HuH-7.5 (cell line): ENCODE measurements around the gene DOLK.
A peak's percentile ranks its signal among the peaks of the same experiment; 100 is the strongest.
"Not testable (repeated sequence)": the region's sequence is repeated elsewhere in the genome, so short reads cannot be mapped to it uniquely, and the experiment has no call there.

Experiments used
- DNase-seq: peaks from one replicate; pipeline ENCODE4 v3.0.0; 2011; ENCODE audit warnings: low spot score

The DOLK gene

DNA sequence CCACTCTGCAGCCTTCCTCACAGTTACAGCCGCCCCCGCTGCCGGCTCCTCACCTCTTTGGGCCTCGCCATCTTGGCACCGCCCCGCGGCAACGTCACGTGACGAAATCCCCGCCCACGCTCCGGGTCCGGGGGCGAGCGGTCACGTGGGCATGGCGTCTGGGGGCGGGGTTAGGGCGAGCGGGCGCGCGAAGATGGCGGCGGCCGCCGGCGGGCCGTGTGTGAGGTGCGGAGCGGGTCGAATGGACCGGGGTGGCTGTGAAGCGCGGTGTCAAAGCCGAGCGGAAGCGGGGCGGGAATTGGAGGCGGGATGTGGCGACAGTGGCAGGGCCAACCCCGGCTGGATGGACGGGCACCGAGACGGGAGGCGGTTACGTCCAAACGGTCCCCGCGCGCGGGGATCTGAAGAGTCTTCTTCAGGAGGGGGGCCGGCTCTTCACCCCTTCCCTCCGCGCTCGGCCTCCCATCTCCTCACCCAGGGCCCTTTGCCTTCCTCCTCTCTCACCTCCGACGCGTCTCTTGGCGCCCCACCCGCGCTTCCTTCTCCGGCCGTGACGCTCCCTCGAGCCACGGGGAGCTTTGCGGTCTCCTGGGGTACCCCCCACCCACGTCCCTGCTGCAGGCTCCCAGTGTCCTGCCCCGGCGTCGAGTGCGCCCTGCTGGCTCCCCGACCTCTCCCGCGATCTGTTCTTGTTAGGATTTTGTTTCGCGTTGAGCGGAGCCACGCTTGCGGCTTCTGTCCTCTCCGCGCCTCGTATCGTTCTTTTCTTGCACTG, at the start of gene DOLK, which contains the start of gene NUP188:
Gene DOLK, minus strand, starts transcription at position 77 of the 775 bp plus-strand sequence. CDS start 300 bp downstream, outside the sequence.
Gene NUP188, plus strand, starts transcription at position 173 of the 775 bp plus-strand sequence. Its CDS starts 21 bp downstream, at position 194.
- DNase-seq: peak; percentile 96

DNA sequence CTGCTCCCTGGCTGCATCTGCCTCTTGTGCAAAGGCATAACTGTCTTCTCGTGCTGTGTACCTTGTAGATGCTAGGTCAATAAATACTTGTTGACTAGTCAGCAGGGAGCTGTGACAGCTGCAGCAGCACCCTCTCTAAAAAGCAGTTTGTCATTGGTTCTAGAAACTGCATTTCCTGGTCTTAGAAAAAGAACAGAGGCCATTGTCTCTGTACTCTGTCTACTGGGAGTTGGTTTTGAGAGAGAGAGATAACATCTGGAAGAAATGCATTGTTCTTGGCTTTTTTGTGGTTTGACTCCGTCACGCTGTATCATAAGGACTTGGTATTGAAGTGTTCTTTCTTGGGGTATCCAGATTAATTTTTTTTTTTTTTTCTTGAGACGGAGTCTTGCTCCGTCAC, 48.4 kb upstream of the DOLK start:
- no peak for DNase-seq

DNA sequence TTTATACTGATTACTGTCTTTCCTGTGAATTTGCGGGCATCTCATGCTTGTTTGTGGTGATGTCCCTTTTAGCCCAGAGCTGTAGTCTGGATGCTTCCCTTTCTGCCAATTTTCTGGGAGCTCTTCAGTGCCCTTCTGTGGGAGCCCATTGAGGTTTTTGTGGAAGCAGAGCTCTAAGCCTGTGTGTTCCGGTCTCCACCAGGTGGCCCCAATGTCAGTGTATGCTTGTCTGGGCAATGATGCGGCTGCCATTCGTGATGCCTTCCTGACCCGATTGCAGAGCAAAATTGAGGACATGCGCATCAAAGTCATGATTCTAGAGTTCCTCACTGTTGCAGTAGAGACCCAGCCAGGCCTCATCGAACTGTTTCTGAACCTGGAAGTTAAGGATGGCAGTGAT, 45.6 kb upstream of the DOLK start:
- DNase-seq: no peak

DNA sequence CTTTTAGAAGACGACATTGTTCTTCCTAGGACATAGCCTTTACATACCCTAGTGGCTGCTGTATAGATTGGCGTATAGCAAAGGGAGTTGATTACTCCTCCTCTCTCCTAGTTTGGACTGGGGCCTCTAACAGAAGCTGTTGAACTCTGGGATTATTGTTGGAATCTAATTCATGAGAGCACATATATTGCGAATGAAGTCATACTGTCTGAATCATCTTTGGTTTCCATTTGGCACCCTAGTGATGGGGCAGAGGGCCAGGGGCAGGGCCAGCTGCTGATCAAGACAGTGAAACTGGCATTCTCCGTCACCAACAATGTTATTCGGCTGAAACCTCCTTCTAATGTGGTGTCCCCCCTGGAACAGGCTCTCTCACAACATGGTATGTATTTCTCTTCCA, 40.4 kb upstream of the DOLK start:
- DNase-seq: no peak

DNA sequence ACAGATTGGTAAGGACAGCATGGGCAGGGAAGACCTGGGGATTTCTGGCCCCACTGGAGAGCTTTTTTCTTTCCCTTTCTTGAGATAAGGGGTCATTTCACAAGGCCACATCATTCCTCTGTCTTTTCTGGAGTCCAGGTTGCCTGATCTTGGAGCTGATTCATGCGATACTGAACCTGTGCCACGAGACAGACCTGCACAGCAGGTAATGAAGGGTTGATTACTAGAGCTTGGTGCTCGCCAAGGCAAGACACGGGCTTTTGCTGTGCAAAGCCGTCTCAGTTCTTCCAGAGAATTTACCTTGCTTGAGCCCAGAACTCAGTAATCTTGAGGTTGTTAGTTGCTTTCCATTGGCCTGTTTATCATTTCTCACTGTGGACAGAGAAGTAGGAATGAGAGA, 39.3 kb upstream of the DOLK start:
- DNase-seq: no peak

DNA sequence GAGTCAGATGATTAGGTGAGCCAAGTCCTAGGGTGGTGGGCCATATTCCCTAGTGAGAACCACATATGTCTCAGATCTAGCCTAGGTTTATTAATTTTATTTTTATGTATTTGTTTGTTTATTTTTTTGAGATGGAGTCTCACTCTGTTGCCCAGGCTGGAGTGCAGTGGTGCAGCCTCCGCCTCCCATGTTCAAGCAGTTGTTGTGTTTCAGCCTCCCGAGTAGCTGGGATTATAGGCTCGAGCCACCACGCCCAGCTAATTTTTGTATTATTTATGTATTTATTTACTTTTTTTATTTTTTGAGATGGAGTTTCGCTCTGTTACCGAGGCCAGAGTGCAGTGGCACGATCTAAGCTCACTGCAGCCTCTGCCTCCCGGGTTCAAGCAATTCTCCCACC, 36.1 kb upstream of the DOLK start:
- no peak for DNase-seq

DNA sequence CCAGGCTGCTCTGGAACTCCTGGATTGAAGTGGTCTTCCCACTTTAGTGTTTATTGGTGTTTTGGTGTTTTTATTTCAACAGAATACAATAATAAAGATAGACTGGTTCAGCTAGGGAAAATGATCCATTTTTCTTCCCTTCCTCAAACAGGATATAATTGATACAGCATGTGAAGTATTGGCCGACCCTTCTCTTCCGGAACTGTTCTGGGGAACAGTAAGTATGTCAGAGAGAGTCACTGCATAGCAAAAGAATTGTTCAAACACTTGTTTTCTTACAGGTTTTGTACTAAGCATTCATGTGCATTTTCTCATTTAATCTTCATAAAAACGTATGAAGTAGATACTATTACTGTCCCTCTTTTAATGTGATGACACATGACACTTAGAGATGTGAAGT, 31.7 kb upstream of the DOLK start:
- no peak for DNase-seq

DNA sequence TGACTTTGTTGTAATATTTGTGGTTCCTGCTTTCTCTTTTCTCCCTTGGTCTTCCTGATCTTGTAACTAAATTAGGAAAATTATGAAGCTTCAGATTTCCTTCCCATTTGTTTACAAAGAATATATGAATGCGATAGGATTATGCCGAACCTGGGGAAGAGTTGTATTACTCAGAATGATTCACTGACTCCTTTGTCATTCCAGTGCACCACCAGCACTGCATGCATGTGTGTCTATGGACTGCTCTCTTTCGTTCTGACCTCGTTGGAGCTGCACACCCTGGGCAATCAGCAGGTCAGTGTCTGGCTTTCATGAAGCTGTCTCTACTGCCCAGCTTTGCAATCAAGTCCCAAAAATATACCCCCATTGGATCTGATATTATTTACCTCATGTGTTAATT, 25.6 kb upstream of the DOLK start:
- DNase-seq: no peak

DNA sequence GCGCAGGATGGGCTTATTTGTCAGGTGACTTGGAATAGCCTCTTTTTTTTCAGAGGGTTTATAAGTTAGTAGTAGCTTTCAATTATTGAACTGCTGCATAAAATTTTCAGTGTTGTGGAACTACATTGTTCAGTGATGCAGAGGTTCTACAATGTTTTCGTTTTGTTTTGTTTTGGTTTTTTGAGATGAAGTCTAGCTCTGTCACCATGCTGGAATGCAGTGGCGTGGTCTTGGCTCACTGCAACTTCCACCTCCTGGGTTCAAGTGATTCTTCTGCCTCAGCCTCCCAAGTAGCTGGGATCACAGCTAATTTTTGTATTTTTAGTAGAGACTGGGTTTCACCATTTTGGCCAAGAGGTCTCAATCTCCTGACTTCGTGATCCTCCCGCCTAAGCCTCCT, 22.1 kb upstream of the DOLK start:
- no peak for DNase-seq

DNA sequence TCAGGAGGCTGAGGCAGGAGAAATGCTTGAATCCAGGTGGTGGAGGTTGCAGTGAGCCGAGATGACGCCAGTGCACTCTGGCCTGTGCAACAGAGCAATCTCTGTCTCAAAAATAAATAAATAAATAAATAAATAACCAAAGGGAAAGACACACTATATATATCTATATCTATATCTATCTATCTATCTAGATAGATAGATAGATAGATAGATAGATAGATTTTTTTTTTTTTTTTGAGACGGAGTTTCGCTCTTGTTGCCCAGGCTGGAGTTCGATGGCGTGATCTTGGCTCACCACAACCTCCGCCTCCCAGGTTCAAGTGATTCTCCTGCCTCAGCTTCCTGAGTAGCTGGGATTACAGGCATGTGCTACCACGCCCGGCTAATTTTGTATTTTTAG, 14.0 kb upstream of the DOLK start:
- DNase-seq: not testable (repeated sequence)

DNA sequence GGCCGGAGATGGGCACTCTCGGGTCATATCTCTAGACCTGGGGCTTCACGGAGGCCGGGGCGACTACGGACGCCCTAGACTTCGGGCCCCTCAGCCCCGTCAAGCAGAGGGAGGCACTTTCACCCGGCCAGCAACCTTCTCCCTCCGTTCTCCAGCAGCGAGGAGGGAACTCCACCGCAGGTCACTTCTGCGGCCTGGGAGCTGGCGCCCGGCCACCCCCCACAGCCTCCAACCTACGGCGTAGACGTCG, 201 bp downstream of the DOLK start:
- DNase-seq: no peak

DNA sequence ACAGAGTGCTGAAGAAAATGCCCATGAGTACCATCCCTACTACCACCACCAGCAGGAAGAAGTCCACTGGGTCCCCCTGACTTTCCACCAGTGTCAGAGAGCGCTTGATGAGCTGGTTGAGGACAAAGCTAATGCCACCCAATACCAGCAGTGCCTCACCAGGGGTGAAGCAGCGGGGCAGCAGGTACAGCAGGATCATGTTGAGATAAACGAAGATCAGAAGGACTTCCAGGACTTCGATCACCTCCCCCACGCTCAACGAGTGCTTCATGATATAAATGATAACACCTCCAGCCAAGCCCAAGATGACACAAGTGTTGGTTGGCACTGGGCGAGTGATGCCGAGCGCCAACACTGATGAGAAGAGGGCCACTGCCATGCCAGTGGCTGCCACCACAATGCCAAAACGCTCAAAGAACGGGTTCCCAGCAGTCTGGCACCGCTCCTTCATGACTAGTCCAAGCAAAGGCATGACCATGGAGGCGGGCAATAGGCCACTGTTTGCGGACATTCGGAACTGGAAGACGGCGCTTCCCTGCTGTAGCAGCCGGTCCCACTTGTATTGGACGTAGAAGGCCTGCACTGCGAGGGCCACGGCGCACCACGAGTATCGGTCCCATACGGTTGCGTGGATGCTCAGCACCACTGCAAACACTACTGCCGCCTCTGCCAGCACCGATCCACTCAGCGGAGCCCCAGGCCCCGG, 679 bp downstream of the DOLK start:
- peak; percentile 47 for DNase-seq

DNA sequence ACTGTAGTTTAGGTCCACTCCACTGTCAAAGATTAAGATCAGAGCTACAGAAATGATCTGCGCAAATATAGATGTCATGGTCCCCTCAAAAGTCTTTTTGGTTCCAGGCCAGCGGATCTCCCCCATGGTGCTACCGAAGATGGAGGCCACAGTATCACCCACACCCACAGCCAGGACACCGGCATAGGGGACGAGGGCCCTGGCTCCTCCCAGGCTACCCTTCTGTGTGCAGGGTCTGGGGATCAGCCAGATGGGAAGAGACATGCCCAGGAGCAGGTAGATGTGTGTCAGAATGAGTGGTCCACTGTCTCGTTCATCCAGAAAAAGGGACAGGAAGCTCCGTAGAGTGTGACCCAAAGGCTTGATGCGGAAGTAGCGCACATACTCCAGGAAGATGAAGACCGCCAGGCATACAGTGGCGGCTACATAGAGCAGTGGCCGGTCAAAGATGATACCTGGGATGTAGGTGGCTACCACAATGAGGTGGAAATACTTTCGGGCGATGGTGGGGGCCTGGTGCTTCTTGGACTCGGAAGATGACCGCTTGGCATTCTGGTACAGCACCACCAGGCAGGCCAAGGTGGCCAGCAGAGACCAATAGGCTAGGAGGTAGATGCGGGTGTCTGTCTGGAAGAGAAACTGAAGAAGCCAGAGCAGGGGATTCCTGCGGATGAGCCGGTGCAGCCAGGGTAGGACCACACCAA, 1.5 kb downstream of the DOLK start:
- DNase-seq: no peak

DNA sequence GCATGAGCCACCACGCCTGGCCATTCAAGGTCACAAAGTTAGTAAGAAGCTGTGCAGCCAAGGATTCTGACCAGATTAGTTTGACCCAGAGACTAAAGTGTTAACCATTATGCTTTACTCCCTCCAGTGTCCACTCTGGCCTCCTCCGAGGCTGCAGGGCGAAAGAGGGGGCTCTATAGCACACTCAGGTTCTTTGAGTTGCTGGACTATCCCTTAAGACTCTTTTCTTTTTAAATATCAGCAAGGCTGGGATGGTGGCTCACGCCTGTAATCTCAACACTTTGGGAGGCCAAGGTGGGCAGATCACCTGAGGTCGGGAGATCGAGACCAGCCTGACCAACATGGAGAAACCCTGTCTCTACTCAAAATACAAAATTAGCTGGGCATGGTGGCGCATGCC, 2.4 kb downstream of the DOLK start:
- DNase-seq: not testable (repeated sequence)

DNA sequence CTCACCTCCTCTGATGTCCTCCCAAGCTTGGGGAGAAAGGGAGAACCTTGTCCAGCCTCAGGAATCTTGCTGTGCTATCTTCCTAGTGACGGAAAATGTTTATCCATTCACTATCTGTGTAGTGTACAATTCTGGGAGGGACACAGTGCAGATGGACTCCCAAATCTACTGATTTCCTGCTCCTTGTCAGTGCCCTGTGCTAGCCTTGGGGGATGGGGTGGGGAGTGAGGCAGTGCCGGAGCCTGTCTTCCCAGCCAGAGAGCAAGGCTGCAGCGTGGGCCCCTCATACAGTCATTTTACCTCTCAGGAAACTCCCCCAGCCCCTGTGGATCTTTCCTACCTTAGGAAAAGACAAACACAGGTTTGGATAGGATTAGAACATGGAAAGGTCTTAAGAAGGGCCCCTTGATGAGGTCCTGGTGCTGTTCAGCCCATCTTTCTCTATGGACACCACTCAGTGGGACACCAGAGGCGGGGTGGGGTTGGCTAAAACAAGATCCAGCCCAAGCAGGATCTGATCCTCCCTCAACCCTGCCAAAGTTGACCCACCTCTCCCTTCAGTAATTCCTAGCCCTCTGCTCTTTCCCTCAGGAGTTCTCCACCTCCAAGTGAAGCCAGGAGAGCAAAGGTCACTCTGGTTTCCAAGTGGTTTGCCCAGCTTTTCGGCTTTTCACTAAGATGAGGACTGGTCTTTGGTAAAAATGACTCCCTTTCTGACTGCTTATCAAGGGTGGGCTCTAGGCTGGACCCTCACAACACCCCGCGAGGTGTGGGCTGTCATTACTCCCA, 3.4 kb downstream of the DOLK start:
- DNase-seq: no peak

DNA sequence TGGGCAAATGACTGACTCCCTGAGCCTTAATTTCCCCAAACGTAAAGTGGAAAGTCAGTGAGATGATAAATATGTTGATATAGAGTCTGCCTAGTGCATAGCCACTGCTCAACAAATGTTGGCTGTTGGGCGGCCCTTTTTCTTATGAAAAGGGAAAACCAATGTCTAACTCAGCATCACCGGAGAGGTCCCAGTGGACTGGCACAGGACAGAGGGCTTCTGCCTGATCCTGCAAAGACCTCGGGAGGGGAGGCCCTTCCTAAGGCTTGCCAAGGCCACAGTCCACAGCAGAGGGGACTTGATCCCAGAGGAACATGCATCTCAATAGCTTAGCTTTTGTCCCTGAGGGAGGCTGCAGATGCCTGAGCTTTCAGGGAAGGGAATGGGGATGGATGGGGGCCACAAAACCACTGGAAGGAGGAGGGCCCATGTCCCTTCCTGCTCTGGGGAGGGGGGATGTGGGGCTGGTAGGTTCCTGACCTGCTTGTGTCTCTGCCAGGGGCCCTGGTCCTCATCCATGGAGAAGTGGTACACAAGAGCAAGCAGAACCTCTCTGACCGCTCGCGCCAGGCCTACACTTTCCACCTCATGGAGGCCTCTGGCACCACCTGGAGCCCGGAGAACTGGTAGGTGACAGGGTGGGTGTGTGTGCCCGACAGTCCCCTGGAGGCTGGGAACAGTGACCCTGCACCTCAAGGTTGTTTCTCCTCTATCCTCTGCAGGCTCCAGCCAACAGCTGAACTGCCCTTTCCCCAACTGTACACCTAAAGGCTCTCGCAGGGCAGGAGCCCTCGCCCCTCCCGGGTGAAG, 6.3 kb downstream of the DOLK start:
- DNase-seq: no peak

DNA sequence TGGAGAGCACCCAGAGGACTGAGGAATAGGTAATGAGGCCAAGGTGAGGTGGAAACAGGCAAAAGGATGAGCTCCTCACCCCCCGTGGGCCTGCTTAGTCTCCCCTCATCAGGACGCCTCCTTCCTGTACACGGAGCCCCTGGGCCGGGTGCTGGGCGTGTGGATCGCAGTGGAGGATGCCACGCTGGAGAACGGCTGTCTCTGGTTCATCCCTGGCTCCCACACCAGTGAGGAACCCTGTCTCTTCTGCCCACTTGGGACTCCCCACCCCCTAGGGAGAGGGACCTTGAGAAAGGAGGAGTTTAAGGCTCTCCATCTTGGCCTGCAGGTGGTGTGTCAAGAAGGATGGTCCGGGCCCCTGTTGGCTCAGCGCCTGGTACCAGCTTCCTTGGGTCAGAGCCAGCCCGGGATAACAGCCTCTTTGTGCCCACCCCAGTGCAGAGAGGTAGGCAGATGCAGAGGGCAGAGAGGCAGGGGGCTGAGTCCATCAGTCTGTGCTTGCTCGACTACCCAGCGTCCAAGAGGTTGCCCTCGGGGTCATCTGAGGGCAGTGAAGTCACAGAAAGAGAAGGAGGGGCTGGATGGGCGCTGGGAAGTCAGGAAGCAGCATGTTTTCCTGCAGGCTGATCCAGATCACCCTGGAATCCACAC, 7.0 kb downstream of the DOLK start:
- DNase-seq: no peak

DNA sequence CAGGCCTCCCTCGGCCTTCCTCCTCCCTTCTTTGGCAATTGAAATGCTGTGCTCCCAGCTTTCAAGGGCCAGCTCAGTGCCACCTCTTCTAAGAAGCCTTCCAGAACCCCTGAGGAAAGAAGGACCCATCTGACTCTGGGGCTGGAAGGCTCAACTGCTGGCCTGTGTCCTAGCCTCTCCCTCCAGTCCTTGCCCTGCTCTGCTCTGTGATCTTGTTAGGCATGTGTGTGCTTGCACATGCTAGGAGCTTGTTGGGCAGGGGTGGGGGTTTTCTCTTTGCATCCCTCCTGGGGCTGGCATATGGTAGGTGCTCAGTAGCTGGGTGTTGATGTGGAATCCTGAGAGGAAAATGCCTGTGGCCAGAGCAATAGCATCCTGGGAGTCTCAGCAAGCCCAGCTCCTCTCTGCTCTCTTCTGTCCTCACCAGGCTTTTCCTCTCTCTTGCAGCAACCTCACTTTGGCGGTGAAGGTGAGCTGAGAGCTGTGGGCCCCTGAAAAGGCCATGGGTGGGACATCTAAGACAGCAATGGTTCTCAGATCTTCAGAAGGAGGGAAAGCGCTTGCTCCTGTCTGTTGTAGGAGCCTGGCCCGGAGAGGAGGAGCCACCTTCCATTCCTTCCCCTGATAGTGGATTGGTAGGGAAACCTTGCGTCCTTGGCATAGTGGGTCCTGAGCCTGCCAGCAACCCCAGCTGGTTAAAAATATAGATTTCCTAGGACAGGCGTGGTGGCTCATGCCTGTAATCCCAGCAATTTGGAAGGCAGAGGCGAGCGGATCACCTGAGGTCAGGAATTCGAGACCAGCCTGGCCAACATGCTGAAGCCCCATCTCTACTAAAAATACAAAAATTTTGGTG, 9.9 kb downstream of the DOLK start:
- DNase-seq: no peak

DNA sequence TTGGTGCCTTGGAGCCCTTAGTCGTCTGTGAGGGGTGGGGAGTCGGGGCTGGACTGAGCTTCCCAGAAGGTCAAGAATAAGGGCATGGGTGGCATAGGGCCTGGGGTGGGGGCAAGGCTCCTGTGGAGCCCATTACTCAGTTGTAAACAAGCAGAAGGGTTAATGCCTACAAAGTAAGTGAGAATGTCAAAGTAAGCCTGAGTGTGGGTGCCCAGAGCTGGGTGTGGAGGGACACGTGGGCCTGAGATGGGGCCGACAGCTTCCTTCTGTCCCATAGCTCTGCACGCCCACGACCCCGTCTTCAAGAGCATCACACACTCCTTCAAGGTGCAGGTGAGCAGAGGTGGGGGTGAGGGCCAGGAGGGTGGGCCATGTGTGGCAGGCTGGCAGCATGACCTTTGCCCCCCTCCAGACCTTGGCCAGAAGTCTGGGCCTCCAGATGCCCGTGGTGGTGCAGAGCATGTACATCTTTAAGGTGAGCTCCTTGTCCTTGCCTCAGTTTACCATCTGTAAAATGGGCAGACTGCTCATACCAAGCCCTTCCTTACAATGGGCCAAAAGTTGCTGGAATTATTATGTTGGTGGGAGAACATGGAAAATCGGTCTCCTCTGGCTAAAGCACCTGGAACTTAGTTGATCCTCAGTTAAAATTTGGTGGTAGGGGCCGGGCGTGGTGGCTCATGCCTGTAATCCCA, 11.1 kb downstream of the DOLK start:
- DNase-seq: no peak
